ENCODE data around the gene CDC42SE1. TPM values are rescaled to one million over a fixed set of nuclear protein-coding genes. Genes with fewer than 3 reads are reported as not detected.
A peak's percentile ranks its signal among the peaks of the same experiment; 100 is the strongest.

Gene CDC42SE1
- total and polyA plus RNA-seq, 9 of the 15 experiments (the other 6 are each of a cell fraction or from before 2014, with no cell fraction given): 78.1 to 189 (median 114) TPM

GRCh38 chr1:151008244-151009205, 50.9 kb downstream of the CDC42SE1 start, which contains the start of gene PRUNE1 (continued):
- no peak for TF ChIP-seq SMARCB1 (IDR thresholded peaks at IDR 0.05; ENCODE audit: insufficient read length, low read depth)
- TF ChIP-seq ZNF445 (CRISPR knock-in tag; IDR thresholded peaks at IDR 0.05; ENCODE audit: low read depth): no peak
- TF ChIP-seq MLX (CRISPR knock-in tag; conservative IDR thresholded peaks at IDR 0.05): no peak
- no peak for TF ChIP-seq CEBPZ (IDR thresholded peaks at IDR 0.05; ENCODE audit: borderline replicate concordance, low read depth, low read length)
- peak; percentile 69 for TF ChIP-seq VEZF1 (CRISPR knock-in tag; IDR thresholded peaks at IDR 0.05)
- TF ChIP-seq FOXK2 (conservative IDR thresholded peaks at IDR 0.05 in 1 of 2, IDR thresholded peaks at IDR 0.05 in 1 of 2; ENCODE audit: low read depth in 2 of 2): no peak
- peak; percentile 65 for TF ChIP-seq EP400 (IDR thresholded peaks at IDR 0.05)
- TF ChIP-seq CBX2 (IDR thresholded peaks at IDR 0.05; ENCODE audit: insufficient read depth, low read length, poor library complexity, severe bottlenecking): no peak
- TF ChIP-seq ZNF274 (IDR thresholded peaks at IDR 0.05; ENCODE audit: borderline replicate concordance, low read depth, low read length): no peak
- TF ChIP-seq CREM (IDR thresholded peaks at IDR 0.05; ENCODE audit: low read depth): peak; percentile 92
- no peak for TF ChIP-seq IRF9 (tag; IDR thresholded peaks at IDR 0.05)
- no peak for TF ChIP-seq ARID3B (CRISPR knock-in tag; IDR thresholded peaks at IDR 0.05; ENCODE audit: borderline replicate concordance)
- TF ChIP-seq SP2 (IDR thresholded peaks at IDR 0.05; ENCODE audit: extremely low read depth, low read depth, low read length, poor library complexity, severe bottlenecking): no peak
- TF ChIP-seq OTX1 (CRISPR knock-in tag; IDR thresholded peaks at IDR 0.05): no peak
- peak; percentile 47; the same call in 1 of the 2 replicates for TF ChIP-seq SMARCE1 (IDR thresholded peaks at IDR 0.05)

Measured in K562 (cell line).